Activated T-cell treated with anti-CD3 and anti-CD28 coated beads for 1 hour (primary cell): ENCODE results near the gene EFCAB6.

Experiments
- DNase-seq: peaks from one replicate; pipeline ENCODE4 v3.0.0-alpha.2; 2020; ENCODE audit warnings: low read depth

The EFCAB6 gene

GRCh38 chr22:43505423-43505822, 306.7 kb downstream of the EFCAB6 start:
- no peak for DNase-seq

GRCh38 chr22:43504666-43505261, 307.3 kb downstream of the EFCAB6 start:
- DNase-seq: no peak

GRCh38 chr22:43504068-43504467, 308.0 kb downstream of the EFCAB6 start:
- no peak for DNase-seq

DNA sequence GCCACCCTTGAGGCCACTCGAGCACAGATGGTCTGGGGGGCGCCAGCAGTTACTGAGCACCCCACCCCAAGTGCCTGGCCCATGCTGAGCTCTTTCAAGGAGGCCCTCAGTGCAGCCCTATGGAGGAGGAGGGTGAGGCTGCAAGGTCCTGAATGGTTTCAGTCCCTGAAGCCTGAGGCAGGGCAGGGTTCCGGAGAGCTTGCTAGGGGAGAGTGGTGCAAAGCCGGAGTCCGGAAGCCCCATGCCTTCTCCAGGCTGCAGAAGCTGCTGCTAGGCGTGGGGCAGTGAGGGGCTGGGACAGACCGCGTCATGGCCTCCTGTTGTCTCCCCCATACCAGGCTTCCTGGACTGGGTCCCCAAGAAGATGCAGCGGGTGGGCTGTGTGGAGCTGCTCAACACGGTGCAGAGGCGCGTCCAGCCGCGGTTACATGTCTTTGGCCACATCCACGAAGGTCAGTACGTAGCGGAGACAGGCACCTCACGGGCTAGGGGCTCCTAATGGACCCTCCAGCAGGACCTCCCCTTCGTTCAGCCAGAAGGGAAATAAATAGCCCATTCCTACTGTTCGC, 309.7 kb downstream of the EFCAB6 start:
- DNase-seq: no peak

DNA sequence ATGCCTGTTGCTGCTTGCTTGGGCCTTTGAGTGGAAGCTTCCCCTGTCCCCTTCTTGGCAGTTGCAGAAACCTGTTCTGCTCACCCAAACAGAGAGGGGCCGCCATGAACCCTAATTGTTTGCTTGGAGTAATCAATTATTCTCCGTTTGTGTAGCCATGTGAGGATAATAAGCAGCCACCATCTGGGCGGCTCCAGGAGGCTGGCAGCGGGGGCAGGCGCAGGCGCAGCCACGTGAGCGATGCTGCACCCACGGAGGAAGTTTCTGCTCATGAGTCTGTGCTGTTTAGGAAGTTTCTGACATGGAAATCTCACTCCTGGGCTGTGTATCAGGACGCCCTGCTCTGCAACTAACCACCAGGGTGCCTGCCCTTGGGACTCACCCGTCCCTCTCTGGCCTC, 310.2 kb downstream of the EFCAB6 start:
- no peak for DNase-seq

DNA sequence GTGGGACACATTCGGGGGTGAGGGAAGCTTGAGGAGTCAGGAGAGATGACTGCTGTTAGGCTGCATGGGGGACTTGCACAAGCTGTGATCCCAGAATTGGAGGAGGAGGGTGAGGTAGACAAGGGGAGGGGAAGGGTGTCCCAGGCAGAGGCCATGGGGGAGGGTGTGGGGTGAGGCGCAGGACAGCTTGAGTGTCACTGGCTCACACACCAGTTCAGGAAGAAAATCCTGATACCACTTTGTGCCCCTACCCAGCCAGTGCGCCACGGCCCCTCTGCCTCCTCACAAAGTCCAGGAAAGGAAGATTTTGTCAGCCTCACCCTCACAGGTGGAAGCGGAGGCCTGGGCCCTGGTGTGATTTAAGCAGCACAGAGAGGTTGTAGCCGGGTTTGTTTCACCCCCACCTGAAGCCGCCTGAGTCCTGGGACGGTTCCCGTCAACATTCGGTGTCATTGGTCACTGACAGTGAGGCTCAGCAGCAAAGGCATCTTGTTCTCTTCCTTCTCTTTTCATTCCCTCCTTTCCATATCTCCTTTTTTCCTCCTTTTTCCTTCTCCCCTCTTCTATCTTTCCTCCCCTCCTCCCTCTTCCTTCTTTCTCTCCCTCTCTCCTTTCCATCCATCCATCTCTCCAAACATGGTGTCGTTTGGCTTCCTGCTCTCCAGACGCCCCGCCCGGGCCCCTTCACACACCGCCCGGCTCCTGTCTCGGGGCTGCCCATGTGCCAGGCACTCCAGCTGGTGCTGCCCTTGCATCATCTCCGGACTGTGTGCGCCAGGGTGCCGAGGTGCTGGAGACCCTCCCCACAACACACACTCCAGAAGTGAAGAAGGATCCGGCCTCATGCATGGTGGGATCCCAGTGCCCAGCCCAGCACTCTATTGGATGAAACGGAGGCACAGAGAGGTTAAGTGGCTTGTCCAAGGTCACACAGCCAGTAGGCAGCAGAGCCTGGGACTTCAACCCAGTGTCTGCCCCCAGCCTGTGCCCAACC, 311.0 kb downstream of the EFCAB6 start:
- DNase-seq: no peak

- no peak for DNase-seq
Observed at GRCh38 chr22:43498856-43499253, 313.2 kb downstream of the EFCAB6 start.

GRCh38 chr22:43497956-43498855, 313.9 kb downstream of the EFCAB6 start:
- DNase-seq: no peak

GRCh38 chr22:43493297-43493696, 318.8 kb downstream of the EFCAB6 start:
- no peak for DNase-seq

DNA sequence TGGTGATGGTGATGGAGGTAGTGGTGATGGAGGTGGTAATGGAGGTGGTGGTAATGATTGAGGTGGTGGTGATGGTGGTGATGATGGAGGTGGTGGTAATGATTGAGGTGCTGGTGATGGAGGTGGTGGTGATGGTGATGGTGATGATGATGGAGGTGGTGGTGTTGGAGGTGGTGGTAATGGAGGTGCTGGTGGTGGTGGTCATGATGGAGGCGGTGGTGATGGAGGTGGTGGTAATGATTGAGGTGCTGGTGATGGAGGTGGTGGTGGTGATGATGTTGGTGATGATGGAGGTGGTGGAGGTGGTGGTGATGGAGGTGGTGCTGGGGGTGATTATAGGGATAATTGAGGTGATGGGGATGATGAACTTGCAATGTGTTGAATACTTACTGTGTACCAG, 320.4 kb downstream of the EFCAB6 start:
- DNase-seq: no peak

- no peak for DNase-seq
Observed at GRCh38 chr22:43491177-43491576, 320.9 kb downstream of the EFCAB6 start.

- no peak for DNase-seq
Observed at GRCh38 chr22:43490311-43490710, 321.8 kb downstream of the EFCAB6 start.

- no peak for DNase-seq
Observed at GRCh38 chr22:43488937-43489336, 323.2 kb downstream of the EFCAB6 start.

DNA sequence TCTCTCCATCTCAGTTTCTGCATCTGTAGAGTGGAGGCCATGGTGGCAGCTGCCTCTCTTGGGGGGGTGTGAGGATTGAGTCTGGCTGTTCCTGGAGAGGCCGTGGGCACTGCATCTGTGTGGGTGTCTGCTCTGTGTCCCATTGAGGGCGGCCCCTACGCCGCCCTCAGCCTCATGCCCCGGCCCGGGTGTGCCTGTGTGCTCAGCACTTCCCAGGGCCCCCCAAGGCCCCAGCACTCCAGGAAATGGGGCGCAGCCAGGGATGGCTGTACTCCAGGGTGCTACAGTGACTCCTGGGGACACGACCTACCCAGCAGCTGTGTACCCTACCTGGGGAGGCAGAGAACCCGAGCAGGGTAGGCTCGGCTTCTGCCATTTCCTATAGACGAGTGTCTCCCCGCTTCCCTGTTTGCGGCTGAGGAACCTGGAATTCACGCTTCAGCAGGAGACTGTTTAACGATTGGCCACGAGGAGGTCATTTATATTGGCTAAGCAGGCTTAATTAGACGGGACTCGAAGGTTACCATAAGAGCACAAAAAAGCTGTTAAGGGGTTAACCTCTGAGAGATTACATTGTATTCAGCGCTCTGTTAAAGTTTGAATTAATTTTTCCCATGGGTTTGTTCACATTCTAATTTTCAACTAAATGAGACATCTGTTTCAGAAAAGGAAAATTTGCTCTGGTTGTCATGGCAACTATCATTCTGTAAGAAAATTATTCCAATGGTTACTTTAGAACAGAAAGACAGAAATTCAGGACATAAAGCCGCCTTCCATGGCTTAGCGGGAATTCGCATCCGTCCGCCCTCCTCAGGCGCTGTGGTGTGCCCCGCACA, 323.9 kb downstream of the EFCAB6 start:
- no peak for DNase-seq

DNA sequence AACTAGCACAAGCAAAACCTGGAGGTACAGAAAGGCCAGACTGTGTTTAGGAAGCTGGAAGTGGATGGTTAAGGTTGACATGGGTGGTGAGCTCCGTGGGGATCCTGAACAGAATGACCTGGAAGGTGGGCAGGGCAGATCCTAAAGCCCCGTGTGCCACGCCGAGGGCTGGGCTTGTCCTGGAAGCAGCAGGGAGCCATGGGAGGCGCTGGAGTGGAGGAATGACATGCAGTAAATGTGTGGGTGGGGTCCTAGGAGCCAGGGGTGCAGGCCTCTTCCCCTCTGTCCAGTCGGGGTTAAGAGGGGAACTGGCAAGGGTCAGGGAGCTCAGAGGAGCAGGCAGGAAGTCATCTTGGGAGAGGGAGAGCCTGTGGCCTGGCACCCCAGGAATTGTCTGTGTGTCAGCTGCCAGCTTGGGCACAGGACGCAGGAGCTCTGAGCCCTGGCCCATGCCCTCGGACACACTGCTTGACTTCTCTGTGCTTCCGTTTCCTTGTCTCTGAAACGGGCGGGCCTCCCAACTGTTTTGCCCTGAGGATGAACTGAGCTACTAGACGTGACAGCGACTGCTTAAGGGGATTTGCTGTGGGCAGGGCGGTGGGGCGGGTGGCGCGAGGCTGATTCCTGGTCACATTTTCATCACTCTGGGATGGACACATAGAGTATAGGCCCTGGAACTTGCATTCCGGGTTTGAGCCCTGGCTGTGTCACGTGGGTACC, 324.6 kb downstream of the EFCAB6 start:
- no peak for DNase-seq

- no peak for DNase-seq
Observed at GRCh38 chr22:43485502-43486089, 326.5 kb downstream of the EFCAB6 start.

DNA sequence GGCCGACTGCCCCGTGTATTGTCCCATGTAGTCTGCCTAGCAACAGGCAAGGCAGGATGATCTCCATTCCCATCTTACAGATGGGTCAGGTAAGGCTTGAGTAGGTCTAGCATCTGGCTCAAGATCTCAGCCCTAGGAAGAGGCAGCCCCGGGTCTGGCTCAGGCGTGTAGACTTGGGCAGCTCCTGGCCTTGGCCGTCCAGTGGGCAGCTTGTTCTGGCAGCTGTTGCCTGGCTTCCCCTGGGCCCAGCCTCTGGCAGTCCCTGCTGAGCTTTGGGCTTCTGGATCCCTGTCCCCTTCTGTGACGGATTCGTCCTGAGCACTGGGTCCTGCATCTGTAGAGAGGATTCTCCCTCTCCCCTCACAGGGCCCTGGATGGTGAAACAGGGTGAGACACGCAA, 327.9 kb downstream of the EFCAB6 start:
- DNase-seq: no peak

- no peak for DNase-seq
Observed at GRCh38 chr22:43483669-43484068, 328.4 kb downstream of the EFCAB6 start.

DNA sequence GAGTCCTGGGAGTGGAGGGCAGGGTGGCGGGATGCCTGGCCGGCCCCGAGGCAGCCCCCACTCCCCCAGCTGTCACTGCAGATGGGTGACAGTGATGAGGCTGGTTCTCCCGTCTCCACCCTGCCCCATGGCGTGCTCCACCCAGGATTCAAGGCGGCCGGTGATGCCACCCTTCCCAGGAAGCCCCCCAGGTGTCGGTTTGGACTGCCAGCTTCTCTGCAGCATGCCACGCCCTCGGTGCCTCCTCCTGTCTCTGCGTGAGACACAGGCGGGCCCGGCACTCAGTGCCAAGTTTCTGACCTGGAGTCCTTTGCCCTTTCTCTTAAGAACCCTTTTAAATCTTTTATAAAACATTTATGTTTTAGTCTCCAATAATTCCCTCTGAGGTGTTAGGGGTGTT, 328.8 kb downstream of the EFCAB6 start:
- no peak for DNase-seq

- DNase-seq: no peak
Observed at GRCh38 chr22:43482318-43482625, 329.8 kb downstream of the EFCAB6 start.
